GM21576 (cell line): Measurements from ENCODE around the gene NPRL2.

Experiments used
- ATAC-seq: cut with Tn5 transposase; IDR thresholded peaks from one replicate; pipeline ENCODE4 v1.9.1; 2021; ENCODE audit warnings: mild to moderate bottlenecking, moderate library complexity; ENCODE audit not compliant: unreplicated experiment

The NPRL2 gene

GRCh38 chr3:50350527-50351322, at the start of gene NPRL2, which contains the start of gene CYB561D2:
TSS of gene NPRL2 (minus strand) at chr3:50350775. CDS start at chr3:50350652, 123 bp downstream.
TSS of gene CYB561D2 (plus strand) at chr3:50350862. CDS start at chr3:50351434, 572 bp downstream.
- peak; percentile 74 for ATAC-seq

DNA sequence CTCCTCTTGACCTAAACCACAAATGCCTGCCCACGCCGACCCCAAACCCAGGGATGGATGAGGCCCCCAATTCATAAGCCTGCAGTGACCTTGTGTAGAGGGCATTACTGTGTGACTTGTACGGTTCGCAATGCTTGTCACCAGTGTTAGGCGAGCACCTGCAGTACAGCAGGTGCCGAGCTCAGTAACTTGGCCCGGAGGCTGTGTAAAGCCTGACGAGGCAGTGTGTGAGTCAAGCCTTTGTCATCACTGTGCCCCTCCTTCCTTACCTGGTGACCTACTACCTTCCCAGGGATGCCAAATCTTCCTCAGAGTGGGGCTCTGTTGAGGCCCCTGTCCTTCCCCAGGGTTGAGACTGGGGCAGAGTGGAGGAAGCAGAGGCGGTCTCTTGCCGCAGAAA, 45.9 kb upstream of the NPRL2 start:
- no peak for ATAC-seq

DNA sequence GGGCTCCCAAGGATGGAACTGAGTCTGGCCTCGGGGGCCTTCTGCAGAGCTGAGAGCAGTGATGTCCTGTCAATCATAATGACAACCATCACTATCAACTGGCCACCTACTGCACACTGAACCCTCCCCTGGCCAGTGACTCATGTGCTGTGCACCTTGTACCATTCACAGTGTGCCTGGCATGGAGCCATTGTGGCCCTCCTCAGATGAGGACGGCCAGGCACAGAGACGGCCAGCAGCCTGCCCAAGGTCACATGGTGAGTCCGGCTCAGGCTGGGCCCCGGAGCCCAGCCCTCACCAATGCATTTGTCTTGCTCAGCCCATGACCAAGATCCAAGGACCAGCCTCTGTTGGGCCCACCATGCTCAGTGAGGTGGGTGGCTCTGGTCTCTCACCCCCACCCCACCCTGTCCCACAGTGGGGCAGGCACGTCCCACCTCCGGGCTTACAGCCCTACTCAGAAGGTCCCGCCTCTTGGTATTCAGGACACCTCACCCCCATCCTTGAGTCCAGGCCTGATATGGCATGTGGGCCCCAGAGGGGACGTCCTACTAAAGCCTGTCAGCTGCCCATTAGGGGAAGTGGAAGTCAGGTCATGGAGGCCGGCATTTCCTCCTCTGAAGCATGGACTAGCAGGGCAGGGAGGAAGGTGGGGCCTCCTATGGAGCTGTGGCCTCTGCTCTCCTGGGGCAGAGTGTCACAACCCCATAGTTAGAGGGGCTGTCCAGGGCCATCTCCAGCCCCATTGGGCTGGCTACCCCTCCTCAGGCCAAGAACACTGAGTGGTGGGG, 44.7 kb upstream of the NPRL2 start:
- no peak for ATAC-seq

DNA sequence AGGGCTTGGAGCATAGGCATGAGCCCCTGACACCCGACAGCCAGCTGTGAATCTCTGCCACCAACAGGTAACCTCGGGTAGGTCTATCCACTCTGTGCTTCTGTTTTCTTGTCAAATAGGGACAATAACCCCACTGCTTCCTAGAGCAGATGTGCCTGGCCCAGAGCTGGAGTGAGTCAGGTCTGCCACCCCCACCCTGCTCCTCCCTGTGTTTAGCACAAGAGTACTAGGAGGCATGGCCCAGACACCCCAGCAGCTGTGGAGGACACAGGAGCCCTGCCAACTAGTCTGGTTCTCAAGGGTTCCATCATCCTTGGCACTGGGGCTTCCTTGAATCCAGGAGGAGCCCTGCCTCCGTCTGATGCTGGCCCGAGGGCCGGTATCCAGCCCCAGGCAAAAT, 42.5 kb upstream of the NPRL2 start:
- ATAC-seq, result no peak

- no peak for ATAC-seq
Observed at GRCh38 chr3:50392101-50392715, 41.6 kb upstream of the NPRL2 start.

DNA sequence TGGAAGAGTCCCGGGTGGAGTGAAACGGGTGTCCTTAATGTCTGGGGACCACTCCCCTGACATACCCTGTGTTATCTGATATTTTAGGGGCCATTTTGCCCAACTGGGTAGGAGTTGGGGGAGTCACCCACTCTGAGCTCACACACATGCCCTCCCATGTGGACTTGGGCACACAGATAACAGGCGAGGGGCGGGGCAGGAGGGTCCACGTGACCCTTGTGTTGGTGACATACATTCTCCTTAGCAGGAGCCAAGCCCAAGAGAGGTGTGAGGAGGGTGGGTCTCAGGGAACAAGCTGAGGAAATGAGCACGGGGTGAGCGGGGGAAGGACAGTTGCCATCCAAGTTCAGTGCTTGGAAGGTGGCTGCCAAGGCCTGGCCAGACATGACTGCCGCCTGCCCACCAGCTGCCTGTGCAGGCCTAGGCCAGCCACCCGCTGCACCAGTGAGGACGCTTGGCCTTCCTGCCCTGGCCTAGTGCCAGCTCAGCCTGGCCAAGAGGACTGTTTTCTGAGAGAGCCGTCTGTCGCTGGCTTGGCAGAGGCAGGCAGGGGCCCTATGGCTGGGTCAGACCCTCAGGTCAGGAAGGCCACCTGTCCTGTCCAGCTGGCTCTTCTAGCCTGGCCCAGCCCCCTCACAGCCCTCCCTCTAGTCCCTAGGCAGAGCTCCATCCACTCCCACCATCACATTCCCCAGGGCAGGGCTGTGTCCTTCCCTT, 40.1 kb upstream of the NPRL2 start:
- no peak for ATAC-seq

DNA sequence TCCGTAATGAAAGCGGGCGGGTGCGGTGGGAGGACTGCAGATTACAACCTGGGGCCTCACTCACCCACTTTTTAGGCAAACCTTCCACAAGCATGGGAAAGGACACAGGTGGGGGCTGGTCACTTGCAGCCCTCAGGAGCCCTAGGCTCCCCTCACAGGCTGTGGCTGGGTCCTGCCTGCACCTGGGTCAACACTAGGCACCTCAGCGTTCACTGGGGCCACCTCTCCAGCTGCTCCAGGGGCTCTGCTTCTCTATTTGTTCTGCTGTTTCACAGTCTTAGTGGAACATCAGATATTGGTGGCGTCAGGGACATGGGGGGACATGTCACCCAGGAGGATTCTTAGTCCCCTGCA, 38.8 kb upstream of the NPRL2 start:
- ATAC-seq, result no peak

DNA sequence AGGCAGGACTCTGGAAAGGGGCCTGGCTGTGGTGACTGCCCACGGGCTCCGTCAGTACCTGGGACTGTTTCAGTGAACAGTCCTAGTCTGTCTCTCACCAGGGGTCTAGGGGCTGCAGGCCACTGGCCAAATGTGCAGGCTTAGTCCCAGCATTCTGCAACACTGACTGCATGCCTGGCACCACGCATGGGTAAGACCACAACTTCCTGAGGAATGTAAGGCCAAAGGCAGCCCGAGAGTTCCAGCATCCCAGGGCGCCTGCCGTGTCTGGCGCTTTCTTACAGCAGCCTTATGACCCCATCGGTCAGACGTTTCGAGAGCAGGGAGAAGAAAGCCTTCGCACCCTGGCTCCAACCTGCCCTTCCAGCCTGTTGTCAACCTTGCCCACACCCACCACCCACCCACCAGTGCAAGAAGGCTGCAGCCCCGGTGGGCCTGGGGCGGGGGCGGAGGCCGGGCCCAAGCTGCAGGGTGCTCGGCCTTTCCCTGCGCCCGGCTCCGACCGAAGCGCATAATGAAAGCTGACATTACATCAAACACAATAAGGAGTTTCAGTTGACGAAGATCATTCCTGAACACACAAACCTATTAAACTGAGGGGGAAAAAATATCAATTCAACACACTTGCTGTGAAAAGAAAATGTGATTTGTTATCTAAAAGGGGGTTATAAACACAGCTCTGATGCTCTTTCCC, 38.3 kb upstream of the NPRL2 start:
- no peak for ATAC-seq

GRCh38 chr3:50388016-50388719, 37.6 kb upstream of the NPRL2 start:
- no peak for ATAC-seq

DNA sequence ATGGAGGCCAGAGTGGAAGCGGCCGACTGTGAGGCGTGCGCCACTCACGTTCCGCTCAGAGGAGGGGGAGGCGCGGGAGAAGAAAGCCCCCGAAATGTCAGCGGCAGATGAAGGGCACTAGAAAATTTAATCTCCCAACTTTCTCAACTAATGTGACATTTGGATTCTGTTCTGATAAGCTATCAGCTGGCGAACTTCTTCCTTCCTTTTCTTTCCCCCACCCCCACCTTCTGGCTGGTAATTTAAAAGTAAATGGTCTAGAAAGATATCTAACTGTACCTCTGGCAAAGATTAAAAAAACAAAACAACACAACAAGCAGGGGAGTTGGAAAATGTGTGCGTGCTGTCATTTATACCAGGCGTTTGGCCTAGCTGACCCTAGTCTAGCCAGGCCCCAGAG, 35.2 kb upstream of the NPRL2 start:
- no peak for ATAC-seq

GRCh38 chr3:50383750-50384149, 33.2 kb upstream of the NPRL2 start:
- ATAC-seq, result no peak

DNA sequence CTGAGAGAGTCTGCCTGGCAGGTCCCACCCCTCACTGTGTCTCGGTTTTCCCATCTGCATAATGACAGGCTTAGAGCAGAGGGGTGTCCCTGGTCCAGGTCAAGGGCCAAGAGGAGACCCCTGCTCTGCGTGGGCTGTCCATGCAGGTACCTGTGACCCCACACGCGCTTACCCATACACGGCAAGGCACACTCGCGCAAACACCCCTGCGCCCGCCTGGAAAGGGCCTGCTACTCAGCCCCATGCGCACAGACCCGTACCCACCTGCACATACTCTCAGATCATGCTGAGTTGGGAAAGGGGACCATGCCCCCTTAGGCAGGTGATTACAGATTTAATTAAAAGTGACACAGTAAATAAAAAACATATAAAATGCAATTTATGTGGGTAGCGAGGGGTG, 32.1 kb upstream of the NPRL2 start:
- no peak for ATAC-seq

DNA sequence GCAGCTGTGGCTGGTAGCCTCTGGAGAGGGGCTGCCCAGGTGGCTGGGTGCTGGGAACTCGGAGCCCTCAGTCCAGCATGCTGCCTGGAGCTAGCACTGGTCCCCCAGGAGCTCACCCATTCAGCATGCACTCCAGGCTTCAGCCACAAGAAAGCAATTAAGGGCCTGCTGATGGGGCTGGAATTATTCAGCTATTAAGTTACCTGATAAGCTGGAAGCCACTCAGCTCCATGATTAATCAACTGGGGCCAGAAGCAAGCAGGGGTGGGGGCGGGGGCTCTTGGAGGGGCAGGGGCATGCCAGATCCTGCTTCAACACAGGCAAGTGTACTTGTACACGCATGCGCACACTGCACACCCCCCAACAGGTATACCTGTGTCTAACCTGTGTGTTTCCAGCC, 30.8 kb upstream of the NPRL2 start:
- no peak for ATAC-seq

GRCh38 chr3:50380405-50381085, 30.0 kb upstream of the NPRL2 start:
- ATAC-seq, result no peak

DNA sequence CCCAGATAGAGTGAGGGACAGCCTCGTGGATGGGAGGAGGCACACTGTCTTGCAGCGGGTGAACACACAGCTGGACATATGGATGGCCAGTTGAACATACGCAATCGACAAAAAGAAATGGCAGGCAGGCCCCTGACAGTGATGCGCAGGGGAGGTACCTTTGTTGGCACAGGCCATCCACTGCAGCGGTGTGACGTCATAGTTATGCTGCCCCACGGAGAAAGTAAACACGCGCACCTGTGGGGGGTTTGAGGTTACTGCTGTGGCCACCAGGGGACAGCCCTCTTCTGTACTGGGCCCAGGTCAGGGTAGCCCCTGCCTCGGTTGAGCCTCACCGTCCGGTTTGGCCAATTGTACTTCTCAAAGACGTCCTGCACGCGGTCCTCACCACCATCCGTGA, 28.2 kb upstream of the NPRL2 start:
- no peak for ATAC-seq

GRCh38 chr3:50378024-50378423, 27.4 kb upstream of the NPRL2 start:
- ATAC-seq, result no peak

DNA sequence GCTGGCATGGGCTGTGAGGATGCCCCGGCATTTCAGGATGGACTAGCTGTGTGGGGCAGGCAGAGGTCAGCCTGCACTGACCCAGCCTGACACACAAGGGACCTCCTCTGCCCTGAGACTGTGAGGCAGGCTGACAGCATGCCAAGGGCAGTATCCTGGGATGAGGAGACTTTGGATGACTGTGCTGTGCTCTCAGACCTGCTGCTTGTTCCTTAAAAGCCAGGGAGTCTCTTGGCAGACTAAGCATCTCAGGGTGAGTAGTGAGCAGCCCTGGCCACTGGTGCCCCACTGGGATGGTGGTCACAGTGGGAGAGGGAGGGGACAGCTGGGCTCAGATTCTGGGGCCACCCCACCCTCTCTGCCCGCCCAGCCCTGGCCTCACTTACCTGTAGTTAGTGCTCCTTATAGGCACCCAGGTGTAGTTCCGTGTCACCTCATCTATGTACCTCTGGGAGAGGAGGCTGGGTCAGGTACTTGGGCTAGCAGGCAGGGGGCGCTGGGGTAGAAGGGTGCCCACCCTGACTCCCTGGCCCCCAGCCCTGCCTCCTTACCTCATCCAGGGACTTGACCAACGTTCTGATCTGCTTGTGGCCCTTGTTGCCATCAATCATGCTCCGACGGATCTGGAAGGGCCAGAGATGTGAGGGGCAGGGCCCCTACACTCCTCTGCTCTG, 24.8 kb upstream of the NPRL2 start:
- no peak for ATAC-seq

DNA sequence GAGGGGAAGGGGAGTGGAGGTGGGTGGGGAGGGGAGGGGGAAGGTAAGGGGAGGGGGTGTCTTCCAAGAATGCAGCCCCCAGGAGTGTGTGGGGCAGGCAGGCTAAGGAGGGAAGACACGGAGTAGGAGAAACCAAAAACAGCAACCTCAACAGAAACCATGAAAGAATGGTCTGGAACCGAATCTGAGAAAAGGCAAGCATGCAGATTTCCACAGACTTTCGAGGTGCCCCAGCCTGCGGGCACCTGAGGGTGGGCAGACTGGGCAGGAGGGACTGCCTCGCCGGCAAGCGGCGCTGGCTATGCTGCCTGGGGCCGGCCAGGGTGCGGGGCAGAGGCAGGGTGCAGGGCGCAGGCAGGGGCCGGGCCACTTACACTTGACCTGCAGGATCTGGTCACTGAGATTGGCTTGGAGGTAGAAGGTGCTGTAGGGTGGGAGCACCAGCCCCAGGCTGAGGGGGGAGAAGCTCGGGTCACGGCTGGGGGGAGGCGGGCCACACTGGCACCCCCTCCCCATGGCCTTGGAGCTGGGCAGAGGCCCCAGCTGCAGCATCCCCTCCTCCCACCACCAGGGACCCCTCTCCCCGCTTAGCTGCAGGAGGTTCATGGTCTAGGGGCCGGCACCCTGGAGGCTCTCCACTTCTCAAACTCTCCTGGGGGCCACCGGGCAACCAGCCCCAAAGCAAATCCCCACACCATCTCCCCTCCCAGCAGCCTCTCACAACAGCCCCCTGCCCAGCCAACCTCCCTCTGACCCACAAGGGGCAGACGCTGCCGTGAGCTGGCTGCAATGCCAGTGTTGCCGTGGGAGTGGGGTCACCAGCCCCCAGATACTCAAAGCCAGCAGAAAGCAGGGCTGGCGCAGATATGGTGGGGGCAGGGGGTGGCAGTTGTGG, 24.0 kb upstream of the NPRL2 start:
- no peak for ATAC-seq
